Retinal pigment epithelial cell (primary cell): ENCODE measurements around the gene REC114.

Experiments used
- DNase-seq: peaks from one replicate; pipeline ENCODE4 v3.0.0-alpha.2; 2010; ENCODE audit warnings: low read depth
- H3K4me3 ChIP-seq: 2 replicates; pipeline ENCODE4 v1.5.1; 2011; ENCODE audit warnings: mild to moderate bottlenecking, low read length, control low read depth, moderate library complexity
- TF ChIP-seq, protein P1 (sequence below): conservative IDR thresholded peaks from 2 replicates; pipeline ENCODE4 v1.5.1; 2011; ENCODE audit warnings: low read depth, low read length, control low read depth, inconsistent platforms

REC114 gene

DNA sequence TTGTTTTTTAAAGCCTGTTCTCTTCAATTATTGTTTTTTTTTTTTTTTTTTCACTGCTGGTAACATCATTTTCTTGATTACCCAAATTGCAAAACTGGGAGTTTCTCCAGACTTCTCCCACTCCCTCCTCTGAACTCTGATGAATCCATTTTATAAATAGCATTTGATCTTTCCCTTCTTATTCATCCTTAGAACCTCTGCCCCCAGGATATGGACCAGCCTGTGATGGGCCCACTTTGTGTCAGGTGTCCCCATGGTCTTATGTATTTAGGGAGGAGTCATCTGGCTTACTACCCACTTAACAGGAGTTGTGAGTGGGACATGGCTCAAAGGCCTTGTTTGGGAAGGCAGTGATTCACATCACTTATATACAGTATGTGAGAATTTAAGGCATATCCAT lies 57.7 kb downstream of the REC114 start:
- TF ChIP-seq, protein P1, sequence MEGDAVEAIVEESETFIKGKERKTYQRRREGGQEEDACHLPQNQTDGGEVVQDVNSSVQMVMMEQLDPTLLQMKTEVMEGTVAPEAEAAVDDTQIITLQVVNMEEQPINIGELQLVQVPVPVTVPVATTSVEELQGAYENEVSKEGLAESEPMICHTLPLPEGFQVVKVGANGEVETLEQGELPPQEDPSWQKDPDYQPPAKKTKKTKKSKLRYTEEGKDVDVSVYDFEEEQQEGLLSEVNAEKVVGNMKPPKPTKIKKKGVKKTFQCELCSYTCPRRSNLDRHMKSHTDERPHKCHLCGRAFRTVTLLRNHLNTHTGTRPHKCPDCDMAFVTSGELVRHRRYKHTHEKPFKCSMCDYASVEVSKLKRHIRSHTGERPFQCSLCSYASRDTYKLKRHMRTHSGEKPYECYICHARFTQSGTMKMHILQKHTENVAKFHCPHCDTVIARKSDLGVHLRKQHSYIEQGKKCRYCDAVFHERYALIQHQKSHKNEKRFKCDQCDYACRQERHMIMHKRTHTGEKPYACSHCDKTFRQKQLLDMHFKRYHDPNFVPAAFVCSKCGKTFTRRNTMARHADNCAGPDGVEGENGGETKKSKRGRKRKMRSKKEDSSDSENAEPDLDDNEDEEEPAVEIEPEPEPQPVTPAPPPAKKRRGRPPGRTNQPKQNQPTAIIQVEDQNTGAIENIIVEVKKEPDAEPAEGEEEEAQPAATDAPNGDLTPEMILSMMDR, result no peak
- no peak for DNase-seq
- no peak overlapping the region for H3K4me3 ChIP-seq

- H3K4me3 ChIP-seq, result no peak overlapping the region
- no peak for DNase-seq
- TF ChIP-seq, protein P1, result no peak
Observed at GRCh38 chr15:73504885-73505284, 61.9 kb downstream of the REC114 start.

GRCh38 chr15:73515527-73515926 lies 72.6 kb downstream of the REC114 start:
- no peak overlapping the region for H3K4me3 ChIP-seq
- DNase-seq, result no peak
- TF ChIP-seq, protein P1, result no peak

DNA sequence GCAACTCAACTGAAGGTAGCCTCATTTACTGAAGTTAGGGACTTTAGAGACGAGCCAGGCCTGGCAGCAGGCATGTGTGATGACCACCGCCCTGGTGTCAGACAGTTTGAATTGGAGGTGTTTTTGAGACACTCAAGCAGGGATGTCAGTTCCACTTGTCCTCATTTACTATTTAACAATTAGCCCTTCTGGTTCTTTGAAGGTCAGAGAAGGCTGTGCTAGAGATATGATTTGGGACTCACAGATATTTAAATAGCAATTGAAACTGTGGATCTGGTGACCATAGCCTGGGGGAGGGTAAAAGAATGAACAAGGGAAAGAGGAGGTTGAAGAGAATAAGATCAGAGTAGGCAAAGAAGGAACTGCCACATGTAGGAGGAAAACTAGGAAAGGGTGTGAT lies 74.6 kb downstream of the REC114 start:
- H3K4me3 ChIP-seq, result no peak overlapping the region
- no peak for DNase-seq
- TF ChIP-seq, protein P1, result no peak

- DNase-seq, result no peak
- TF ChIP-seq, protein P1, result no peak
- H3K4me3 ChIP-seq, result no peak overlapping the region
Observed at GRCh38 chr15:73518180-73518862, 75.4 kb downstream of the REC114 start.

- no peak overlapping the region for H3K4me3 ChIP-seq
- no peak for DNase-seq
- TF ChIP-seq, protein P1, result no peak
Observed at GRCh38 chr15:73518876-73519733, 76.1 kb downstream of the REC114 start.
